GM06990 (cell line): ENCODE measurements around the gene BIN1.
"Not testable (repeated sequence)": the region's sequence is repeated elsewhere in the genome, so short reads cannot be mapped to it uniquely, and the experiment has no call there.

Experiments
- DNase-seq: peaks from one replicate; pipeline ENCODE4 v3.0.0-alpha.2; 2011; ENCODE audit not compliant: insufficient read length; ENCODE audit errors: extremely low read depth
- H3K27me3 ChIP-seq: replicated peaks from 2 replicates; pipeline ENCODE4 v1.6.0; 2011; ENCODE audit warnings: low read length; ENCODE audit not compliant: control insufficient read depth, insufficient read depth
- H3K36me3 ChIP-seq: 2 replicates; pipeline ENCODE4 v1.5.1; 2011; ENCODE audit warnings: low read length; ENCODE audit not compliant: control insufficient read depth, insufficient read depth
- H3K4me3 ChIP-seq: replicated peaks from 2 replicates; pipeline ENCODE4 v1.5.1; 2011; ENCODE audit warnings: low read depth, mild to moderate bottlenecking, control low read depth, low read length
- TF ChIP-seq, protein P1 (sequence below): IDR thresholded peaks from 2 replicates; pipeline ENCODE4 v1.5.1; 2011; ENCODE audit warnings: low read length, control low read depth, mild to moderate bottlenecking, inconsistent platforms; ENCODE audit not compliant: insufficient read depth, poor library complexity, severe bottlenecking

The BIN1 gene

GRCh38 chr2:127034051-127034450, 72.9 kb downstream of the BIN1 start:
- DNase-seq = no peak
- Histone ChIP-seq H3K27me3 (no peaks in the 10 kb centered on the region), H3K4me3 (no peak overlapping the region), H3K36me3 (no peaks in the 10 kb centered on the region)
- TF ChIP-seq, protein P1, sequence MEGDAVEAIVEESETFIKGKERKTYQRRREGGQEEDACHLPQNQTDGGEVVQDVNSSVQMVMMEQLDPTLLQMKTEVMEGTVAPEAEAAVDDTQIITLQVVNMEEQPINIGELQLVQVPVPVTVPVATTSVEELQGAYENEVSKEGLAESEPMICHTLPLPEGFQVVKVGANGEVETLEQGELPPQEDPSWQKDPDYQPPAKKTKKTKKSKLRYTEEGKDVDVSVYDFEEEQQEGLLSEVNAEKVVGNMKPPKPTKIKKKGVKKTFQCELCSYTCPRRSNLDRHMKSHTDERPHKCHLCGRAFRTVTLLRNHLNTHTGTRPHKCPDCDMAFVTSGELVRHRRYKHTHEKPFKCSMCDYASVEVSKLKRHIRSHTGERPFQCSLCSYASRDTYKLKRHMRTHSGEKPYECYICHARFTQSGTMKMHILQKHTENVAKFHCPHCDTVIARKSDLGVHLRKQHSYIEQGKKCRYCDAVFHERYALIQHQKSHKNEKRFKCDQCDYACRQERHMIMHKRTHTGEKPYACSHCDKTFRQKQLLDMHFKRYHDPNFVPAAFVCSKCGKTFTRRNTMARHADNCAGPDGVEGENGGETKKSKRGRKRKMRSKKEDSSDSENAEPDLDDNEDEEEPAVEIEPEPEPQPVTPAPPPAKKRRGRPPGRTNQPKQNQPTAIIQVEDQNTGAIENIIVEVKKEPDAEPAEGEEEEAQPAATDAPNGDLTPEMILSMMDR = no peak

- Histone ChIP-seq H3K4me3 (no peak overlapping the region), H3K36me3 (no peaks in the 10 kb centered on the region), H3K27me3 (no peaks in the 10 kb centered on the region)
- TF ChIP-seq, protein P1 = no peak
- DNase-seq = no peak
Observed at GRCh38 chr2:127032621-127033020, 74.3 kb downstream of the BIN1 start.

- TF ChIP-seq, protein P1 = no peak
- DNase-seq = no peak
- Histone ChIP-seq H3K36me3 (no peaks in the 10 kb centered on the region), H3K4me3 (no peak overlapping the region), H3K27me3 (no peaks in the 10 kb centered on the region)
Observed at GRCh38 chr2:127029350-127030051, 77.5 kb downstream of the BIN1 start.

DNA sequence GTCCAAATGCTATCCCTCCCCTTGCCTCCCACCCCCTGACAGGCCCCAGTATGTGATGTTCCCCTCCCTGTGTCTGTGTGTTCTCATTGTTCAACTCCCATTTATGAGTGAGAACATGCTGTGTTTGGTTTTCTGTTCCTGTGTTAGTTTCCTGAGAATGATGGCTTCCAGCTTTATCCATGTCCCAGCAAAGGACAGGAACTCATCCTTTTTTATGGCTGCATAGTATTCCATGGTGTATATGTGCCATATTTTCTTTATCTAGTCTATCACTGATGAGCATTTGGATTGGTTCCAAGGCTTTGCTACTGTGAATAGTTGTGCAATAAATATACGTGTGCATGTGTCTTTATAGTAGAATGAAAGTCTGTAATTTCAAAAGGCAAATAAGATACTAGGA, 78.2 kb downstream of the BIN1 start:
- H3K36me3 ChIP-seq, H3K27me3 ChIP-seq, H3K4me3 ChIP-seq, DNase-seq: not testable (repeated sequence)

GRCh38 chr2:127027715-127028114, 79.2 kb downstream of the BIN1 start:
- H3K4me3 ChIP-seq = no peak overlapping the region
- H3K27me3 ChIP-seq = no peaks in the 10 kb centered on the region
- no peak for DNase-seq
- TF ChIP-seq, protein P1 = peak; percentile 18
- H3K36me3 ChIP-seq = no peaks in the 10 kb centered on the region

GRCh38 chr2:127025359-127026166, 81.4 kb downstream of the BIN1 start:
- TF ChIP-seq, protein P1 = peak; percentile 39
- H3K4me3 ChIP-seq = peak overlapping the region; percentile 55
- no peaks in the 10 kb centered on the region; the same call in 1 of the 2 replicates for H3K27me3 ChIP-seq
- H3K36me3 ChIP-seq = no peaks in the 10 kb centered on the region
- DNase-seq = peak; percentile 53
